ENCODE data around the gene DNAH1.

Gene DNAH1

GRCh38 chr3:52393959-52394670, 78.0 kb downstream of the DNAH1 start:
- FAIRE-seq: no peak

- FAIRE-seq: no peak
Observed at GRCh38 chr3:52394751-52395502, 78.8 kb downstream of the DNAH1 start.

GRCh38 chr3:52395503-52395865, 79.4 kb downstream of the DNAH1 start:
- no peak for FAIRE-seq

GRCh38 chr3:52396011-52396906, 80.1 kb downstream of the DNAH1 start:
- FAIRE-seq: no peak

GRCh38 chr3:52396907-52397591, 80.9 kb downstream of the DNAH1 start:
- no peak for FAIRE-seq

GRCh38 chr3:52397676-52398399, 81.7 kb downstream of the DNAH1 start:
- no peak for FAIRE-seq

GRCh38 chr3:52398670-52399081, 82.6 kb downstream of the DNAH1 start:
- FAIRE-seq: no peak

- no peak for FAIRE-seq
Observed at GRCh38 chr3:52399131-52399530, 83.0 kb downstream of the DNAH1 start.

GRCh38 chr3:52399593-52399992, 83.5 kb downstream of the DNAH1 start:
- FAIRE-seq: no peak

GRCh38 chr3:52400275-52400793, 84.2 kb downstream of the DNAH1 start:
- no peak for FAIRE-seq

- FAIRE-seq: no peak
Observed at GRCh38 chr3:52401021-52401420, 84.9 kb downstream of the DNAH1 start.

- FAIRE-seq: no peak
Observed at GRCh38 chr3:52401551-52401950, 85.4 kb downstream of the DNAH1 start.

GRCh38 chr3:52402101-52402521, 86.0 kb downstream of the DNAH1 start:
- no peak for FAIRE-seq

- FAIRE-seq: no peak
Observed at GRCh38 chr3:52402706-52403270, 86.7 kb downstream of the DNAH1 start.

- FAIRE-seq: no peak
Observed at GRCh38 chr3:52403271-52403841, 87.2 kb downstream of the DNAH1 start.

GRCh38 chr3:52403955-52404354, 87.8 kb downstream of the DNAH1 start:
- FAIRE-seq: no peak

GRCh38 chr3:52404391-52404790, 88.3 kb downstream of the DNAH1 start:
- no peak for FAIRE-seq

GRCh38 chr3:52405066-52405465, 88.9 kb downstream of the DNAH1 start:
- FAIRE-seq: no peak

- FAIRE-seq: no peak
Observed at GRCh38 chr3:52405601-52406110, 89.5 kb downstream of the DNAH1 start.

- FAIRE-seq: no peak
Observed at GRCh38 chr3:52406231-52406661, 90.1 kb downstream of the DNAH1 start.
